ENCODE measurements around the gene BOC.
A peak's percentile ranks its signal among the peaks of the same experiment; 100 is the strongest.

The BOC gene

DNA sequence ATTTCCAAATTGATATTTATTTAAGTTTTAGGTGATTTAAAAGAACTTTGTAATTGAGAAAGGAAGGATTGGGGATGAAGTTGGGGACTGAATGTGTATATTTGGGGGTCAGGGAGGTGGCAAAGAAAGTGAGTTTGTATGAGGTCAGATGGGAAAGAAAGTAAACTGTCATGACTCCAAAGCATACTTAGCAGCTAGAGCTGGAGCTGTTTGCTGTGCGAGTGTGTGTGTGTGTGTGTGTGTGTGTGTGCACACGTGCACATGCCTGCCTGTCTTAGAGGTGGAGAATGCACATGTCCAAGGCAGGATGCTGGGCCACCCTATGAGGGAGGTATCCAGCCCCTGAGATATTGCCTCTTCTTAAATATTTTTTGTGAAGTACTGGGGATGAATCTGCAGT lies 21.0 kb downstream of the BOC start:
- Histone ChIP-seq H3K4me1 (no peaks in the 10 kb centered on the region), H3K36me3 (ENCODE audit: control insufficient read depth, insufficient read depth, low read length) (no peaks in the 10 kb centered on the region), H3K4me2 (ENCODE audit: low read length) (no peak overlapping the region), H3K27ac (no peak overlapping the region), H3K27me3 (ENCODE audit: control insufficient read depth, insufficient read depth, low read length) (no peaks in the 10 kb centered on the region), H3K4me3 (ENCODE audit: low read depth, low read length) (no peak overlapping the region), H3K79me2 (no peaks in the 10 kb centered on the region), H2AFZ (no peak overlapping the region), H3K9me3 (ENCODE audit: control insufficient read depth, low read length) (no peaks in the 10 kb centered on the region), H3K9ac (no peak overlapping the region)
- TF ChIP-seq, protein P1, sequence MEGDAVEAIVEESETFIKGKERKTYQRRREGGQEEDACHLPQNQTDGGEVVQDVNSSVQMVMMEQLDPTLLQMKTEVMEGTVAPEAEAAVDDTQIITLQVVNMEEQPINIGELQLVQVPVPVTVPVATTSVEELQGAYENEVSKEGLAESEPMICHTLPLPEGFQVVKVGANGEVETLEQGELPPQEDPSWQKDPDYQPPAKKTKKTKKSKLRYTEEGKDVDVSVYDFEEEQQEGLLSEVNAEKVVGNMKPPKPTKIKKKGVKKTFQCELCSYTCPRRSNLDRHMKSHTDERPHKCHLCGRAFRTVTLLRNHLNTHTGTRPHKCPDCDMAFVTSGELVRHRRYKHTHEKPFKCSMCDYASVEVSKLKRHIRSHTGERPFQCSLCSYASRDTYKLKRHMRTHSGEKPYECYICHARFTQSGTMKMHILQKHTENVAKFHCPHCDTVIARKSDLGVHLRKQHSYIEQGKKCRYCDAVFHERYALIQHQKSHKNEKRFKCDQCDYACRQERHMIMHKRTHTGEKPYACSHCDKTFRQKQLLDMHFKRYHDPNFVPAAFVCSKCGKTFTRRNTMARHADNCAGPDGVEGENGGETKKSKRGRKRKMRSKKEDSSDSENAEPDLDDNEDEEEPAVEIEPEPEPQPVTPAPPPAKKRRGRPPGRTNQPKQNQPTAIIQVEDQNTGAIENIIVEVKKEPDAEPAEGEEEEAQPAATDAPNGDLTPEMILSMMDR (IDR thresholded peaks at IDR 0.05), result no peak

DNA sequence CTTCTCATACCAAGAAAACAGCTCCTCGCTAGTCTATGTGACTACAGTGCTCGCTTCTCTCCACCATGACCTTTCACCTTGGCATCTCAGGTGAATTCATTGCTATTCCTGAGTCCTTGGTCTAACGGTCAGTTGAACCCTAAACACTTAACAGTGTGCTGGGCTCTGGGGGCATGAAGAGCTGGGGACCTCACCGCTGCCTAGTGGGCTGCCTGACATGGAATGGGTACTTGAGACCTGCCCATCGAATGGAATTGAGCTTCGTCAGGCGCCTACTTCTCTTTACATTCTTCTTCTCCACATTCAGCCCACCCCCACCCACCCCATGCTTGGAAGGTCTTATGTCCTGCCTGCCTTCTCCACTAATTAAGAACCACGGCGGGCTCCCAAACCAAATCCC lies 22.1 kb downstream of the BOC start:
- Histone ChIP-seq H3K27me3 (ENCODE audit: control insufficient read depth, insufficient read depth, low read length) (no peaks in the 10 kb centered on the region), H3K9ac (no peak overlapping the region), H3K79me2 (no peaks in the 10 kb centered on the region), H2AFZ (no peak overlapping the region), H3K4me3 (ENCODE audit: low read depth, low read length) (no peak overlapping the region), H3K36me3 (ENCODE audit: control insufficient read depth, insufficient read depth, low read length) (no peaks in the 10 kb centered on the region), H3K4me1 (no peaks in the 10 kb centered on the region), H3K27ac (no peak overlapping the region), H3K4me2 (ENCODE audit: low read length) (no peak overlapping the region), H3K9me3 (ENCODE audit: control insufficient read depth, low read length) (no peaks in the 10 kb centered on the region)
- TF ChIP-seq, protein P1 (IDR thresholded peaks at IDR 0.05), result no peak

DNA sequence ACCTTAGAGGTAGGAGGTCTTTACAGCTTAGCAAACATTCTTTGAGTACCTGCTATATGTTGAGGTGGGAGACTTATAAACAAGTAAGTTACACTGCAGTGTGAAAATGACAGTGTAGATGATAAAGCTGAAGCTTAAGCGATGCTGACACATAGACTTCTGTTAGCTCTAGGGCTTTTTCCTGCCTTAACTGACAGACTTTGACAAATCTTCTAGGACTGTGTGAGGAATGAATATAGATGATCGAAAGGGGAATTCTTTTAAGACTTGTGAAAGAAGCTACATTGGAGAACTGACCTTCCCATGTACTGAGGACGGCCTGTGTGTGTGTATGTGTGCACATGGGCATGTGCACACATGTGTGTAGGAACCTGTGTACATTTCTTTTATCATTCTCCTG lies 22.7 kb downstream of the BOC start:
- Histone ChIP-seq H3K4me1 (no peaks in the 10 kb centered on the region), H3K9me3 (ENCODE audit: control insufficient read depth, low read length) (no peaks in the 10 kb centered on the region), H2AFZ (no peak overlapping the region), H3K27me3 (ENCODE audit: control insufficient read depth, insufficient read depth, low read length) (no peaks in the 10 kb centered on the region), H3K4me2 (ENCODE audit: low read length) (no peak overlapping the region), H3K4me3 (ENCODE audit: low read depth, low read length) (no peak overlapping the region), H3K27ac (peak overlapping the region; percentile 24), H3K9ac (no peak overlapping the region), H3K36me3 (ENCODE audit: control insufficient read depth, insufficient read depth, low read length) (no peaks in the 10 kb centered on the region), H3K79me2 (no peaks in the 10 kb centered on the region)
- TF ChIP-seq, protein P1 (IDR thresholded peaks at IDR 0.05), result no peak

DNA sequence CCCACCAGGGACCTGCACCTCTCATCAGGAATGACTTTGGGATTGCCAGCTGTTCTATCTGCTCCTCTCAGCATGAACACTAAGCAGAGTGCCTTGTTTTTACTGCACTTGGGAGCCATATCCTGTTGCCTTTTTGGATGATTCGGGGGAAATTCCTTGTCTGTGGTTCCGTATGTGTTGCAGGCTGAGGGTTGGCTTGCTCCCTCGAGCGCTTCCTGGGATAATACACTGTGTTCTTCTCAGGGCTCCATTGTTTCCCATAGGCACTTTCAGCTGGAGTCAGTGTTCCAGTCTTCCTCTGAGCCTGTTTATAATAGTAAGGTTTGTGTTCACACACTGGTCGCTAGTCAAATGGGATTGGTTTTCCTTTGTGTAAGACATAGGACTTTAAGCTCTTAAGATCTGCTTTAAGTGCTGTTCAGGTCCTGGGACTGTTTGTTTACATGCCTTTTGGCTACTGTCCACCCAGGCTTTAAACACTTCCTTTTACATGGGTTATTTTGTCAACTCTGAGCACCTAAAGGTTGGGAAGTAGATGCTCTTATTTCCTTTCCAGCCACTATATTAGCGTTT lies 23.4 kb downstream of the BOC start:
- no peaks in the 10 kb centered on the region for H3K4me1 ChIP-seq
- H3K9me3 ChIP-seq (ENCODE audit: control insufficient read depth, low read length), result no peaks in the 10 kb centered on the region
- no peak overlapping the region for H3K4me3 ChIP-seq (ENCODE audit: low read depth, low read length)
- H3K27ac ChIP-seq, result peak overlapping the region; percentile 51
- no peaks in the 10 kb centered on the region for H3K27me3 ChIP-seq (ENCODE audit: control insufficient read depth, insufficient read depth, low read length)
- TF ChIP-seq, protein P1 (IDR thresholded peaks at IDR 0.05), result no peak
- H3K36me3 ChIP-seq (ENCODE audit: control insufficient read depth, insufficient read depth, low read length), result no peaks in the 10 kb centered on the region
- no peak overlapping the region for H3K4me2 ChIP-seq (ENCODE audit: low read length)
- no peaks in the 10 kb centered on the region for H3K79me2 ChIP-seq
- H3K9ac ChIP-seq, result no peak overlapping the region
- H2AFZ ChIP-seq, result no peak overlapping the region

DNA sequence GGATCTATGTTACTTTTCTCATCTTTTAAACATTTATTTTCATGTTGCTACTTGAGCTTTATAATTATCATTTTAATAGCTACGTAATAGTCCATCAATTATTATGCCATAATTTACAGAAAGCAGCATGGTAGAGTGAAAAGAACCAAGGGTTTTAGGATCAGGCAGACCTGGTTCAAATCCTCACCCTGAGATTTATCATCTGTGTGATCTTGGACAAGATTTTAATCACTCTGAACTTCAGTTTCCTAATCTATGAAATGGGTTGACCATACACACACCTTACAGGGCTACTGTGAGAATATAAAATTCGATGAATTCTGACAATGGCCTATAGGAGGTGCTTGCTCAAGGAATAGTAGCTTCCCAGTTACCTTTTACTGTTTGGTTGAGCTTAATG lies 27.1 kb downstream of the BOC start:
- Histone ChIP-seq H2AFZ (no peak overlapping the region), H3K27me3 (ENCODE audit: control insufficient read depth, insufficient read depth, low read length) (no peaks in the 10 kb centered on the region), H3K79me2 (no peaks in the 10 kb centered on the region), H3K4me2 (ENCODE audit: low read length) (no peak overlapping the region), H3K4me1 (no peaks in the 10 kb centered on the region), H3K4me3 (ENCODE audit: low read depth, low read length) (no peak overlapping the region), H3K9ac (no peak overlapping the region), H3K36me3 (ENCODE audit: control insufficient read depth, insufficient read depth, low read length) (no peaks in the 10 kb centered on the region), H3K9me3 (ENCODE audit: control insufficient read depth, low read length) (no peaks in the 10 kb centered on the region), H3K27ac (no peak overlapping the region)
- TF ChIP-seq, protein P1 (IDR thresholded peaks at IDR 0.05), result no peak
